Islet precursor cell (in vitro differentiated cells): ENCODE data around the gene BRMS1L.
A peak's percentile ranks its signal among the peaks of the same experiment; 100 is the strongest.
"Not testable (repeated sequence)": the region's sequence is repeated elsewhere in the genome, so short reads cannot be mapped to it uniquely, and the experiment has no call there.

ENCODE experiments used
- DNase-seq: peaks from one replicate; pipeline ENCODE4 v3.0.0-alpha.2; 2018

The BRMS1L gene, protein sequence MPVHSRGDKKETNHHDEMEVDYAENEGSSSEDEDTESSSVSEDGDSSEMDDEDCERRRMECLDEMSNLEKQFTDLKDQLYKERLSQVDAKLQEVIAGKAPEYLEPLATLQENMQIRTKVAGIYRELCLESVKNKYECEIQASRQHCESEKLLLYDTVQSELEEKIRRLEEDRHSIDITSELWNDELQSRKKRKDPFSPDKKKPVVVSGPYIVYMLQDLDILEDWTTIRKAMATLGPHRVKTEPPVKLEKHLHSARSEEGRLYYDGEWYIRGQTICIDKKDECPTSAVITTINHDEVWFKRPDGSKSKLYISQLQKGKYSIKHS

DNA sequence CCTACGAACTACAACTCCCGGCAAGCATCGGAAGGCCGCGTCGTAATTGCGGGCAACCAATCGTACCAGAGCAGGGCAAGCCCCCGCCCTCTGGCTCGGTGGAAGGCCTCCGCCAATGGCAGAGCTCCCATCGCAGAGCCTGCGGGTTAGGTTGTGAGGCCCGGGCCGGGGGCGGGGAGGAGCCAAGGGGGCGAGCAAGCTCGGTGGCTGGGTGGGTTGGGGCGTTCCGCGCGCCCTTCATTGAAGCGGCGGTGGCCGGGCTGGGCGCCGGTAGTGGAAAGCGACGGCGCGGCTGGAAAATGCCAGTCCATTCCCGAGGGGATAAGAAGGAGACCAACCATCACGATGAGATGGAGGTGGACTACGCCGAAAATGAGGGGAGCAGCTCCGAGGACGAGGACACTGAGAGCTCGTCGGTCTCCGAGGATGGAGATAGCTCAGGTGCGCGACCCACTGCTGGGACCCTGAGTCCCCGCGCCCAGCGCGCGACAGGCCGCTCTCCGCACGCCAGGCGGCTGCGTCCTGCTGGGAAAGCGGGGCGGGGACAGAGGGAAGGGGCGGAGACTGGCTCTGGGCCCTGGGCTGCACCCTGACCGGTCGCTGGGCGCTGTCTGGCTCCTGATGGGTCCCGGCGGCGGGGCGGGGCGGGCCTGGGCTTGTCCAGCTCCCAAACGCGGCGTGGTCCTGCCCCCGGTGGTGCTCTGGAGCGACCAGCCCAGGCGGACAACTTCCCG lies at the start of gene BRMS1L:
Gene BRMS1L, plus strand, starts transcription at position 121 of the 734 bp plus-strand sequence. Its CDS starts 179 bp downstream, at position 300.
- peak; percentile 100 for DNase-seq

GRCh38 chr14:35776823-35777222 lies 49.3 kb upstream of the BRMS1L start:
- DNase-seq: no peak

GRCh38 chr14:35777550-35777949 lies 48.6 kb upstream of the BRMS1L start:
- DNase-seq: not testable (repeated sequence)

DNA sequence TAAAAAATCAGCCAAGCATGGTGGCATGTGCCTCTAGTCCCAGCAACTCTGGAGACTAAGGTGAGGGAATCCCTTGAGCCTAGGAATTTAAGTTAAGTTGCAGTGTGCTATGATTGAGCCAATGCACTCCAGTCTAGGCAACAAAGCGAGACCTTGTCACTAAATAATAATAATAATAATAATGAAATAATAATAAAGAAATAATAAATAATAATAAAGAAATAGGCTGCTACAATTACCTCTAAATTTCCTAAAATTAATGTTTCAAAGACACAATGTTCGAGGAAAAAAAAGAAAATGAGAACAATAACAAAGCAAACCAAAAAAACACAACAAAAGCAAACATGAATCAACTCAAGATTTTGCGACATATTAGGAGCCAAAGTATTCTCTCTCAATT lies 46.8 kb upstream of the BRMS1L start:
- DNase-seq: no peak

- no peak for DNase-seq
Observed at GRCh38 chr14:35783699-35784098, 42.4 kb upstream of the BRMS1L start.

- no peak for DNase-seq
Observed at GRCh38 chr14:35786856-35787255, 39.3 kb upstream of the BRMS1L start.

GRCh38 chr14:35789651-35790050 lies 36.5 kb upstream of the BRMS1L start:
- DNase-seq: no peak

DNA sequence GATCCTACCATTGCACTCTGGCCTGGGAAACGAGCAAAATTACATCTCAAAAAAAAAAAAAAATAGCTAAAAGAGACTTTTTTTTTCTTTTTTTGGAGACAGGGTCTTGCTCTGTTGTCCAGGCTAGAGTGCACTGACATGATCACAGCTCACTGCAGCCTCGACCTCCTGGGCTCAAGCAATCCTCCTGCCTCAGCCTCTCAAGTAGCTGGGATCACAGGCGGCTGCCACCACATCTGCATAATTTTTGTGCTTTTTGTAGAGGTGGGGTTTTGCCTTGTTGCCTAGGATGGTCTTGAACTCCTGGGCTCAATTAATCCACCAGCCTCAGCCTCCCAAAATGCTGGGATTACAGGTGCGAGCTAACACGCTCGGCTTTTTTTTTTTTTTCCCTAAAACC lies 28.3 kb upstream of the BRMS1L start:
- DNase-seq: no peak

DNA sequence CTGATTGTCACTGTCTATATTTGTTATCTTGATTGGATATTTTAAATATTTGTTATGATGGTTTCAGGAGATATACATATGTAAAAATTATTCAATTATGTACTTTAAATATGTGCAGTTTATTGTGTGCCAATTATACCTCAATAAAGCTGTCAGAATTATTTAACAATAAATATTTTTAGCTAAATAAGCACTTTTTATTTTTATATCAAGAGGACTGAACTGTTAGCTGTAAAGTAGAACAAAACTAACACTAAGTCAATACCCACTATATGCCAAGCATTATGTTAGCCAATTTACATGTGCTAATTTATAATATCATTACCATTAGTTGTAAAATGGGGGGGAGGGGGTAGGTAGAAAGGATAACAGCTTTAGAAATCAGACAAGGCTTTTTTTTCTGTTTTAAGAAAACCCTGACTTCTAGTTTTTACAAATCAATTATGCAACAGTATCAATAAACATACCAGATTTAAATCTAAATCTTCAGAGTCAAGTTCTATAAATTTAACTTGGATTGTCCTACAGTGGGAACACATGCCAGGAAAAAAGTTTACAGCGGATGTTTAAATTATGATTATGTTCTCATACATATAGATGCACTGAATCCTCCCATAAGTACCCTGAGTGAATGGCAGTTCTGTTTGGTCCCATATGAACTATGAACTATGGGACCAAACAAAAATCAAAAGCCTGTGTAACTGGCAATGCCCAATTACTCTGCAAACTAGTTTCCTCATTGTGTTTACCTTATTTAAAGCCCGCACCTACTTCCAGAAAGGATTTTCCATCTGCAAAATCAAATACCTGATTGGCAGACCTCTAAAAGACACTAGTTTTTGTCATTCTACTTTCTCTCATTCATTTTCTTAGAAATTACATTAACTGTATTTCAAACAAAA lies 19.9 kb upstream of the BRMS1L start:
- DNase-seq: no peak

DNA sequence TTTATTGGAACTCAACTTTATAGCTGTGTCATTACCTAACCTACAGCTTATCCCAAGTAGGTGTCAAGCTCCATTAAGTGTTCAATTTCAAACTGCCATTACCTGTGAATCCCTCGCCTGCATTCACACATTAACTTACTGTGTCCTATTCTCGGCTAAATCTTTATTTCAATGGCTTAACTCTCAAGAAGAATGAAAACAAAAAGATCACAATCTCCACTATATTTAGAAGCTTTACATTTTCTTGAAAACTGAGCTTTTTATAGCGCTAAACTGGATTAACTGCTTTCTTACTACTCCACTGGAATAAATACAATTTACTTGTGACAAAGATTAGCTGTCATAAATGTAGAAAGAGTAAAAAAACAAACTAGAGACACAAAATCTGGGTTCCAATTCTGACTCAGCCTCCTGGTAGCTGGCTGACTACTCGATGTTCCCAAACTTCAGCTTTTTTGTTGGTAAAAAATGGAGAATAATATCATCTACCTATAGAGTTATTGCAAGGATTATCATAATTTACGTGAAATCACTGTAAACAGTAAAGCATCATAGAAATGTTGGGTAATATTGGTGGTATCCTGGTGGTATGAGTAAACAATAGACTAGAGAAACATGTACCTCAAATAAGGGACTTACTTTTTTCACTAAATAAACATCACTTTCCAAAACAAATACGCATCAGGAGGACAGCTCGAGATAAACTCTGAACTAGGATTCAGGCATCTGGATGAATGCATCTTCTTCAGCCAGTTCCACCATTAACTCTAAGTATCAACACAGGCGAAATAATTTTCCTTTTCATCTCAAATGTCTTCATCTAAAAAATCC lies 18.8 kb upstream of the BRMS1L start:
- DNase-seq: no peak

DNA sequence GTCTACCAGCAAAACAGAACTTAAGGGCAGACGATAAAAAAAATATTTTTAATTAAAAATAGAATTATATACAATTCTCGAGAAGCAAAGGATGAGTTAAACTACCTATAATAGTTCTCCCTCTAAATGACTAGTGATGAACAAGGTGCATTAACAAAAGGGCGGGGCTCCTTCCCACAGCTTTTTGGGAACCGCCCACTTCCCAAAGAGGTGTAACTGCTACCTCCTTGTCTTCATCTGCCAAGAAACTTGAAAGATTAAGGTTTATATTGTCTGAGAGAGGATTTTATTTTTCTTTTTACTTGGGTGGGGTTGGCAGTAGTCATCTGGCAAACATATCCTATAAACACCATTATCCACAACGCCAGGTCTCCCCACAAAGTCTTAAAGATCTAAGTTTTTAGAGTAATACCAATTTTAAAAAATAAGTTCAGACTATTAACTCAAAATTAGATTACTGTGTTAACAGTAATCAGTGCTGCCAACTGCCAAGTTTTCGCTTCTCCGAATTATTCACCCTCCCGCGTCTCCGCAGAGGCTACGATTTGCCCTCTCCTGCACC lies 18.0 kb upstream of the BRMS1L start:
- DNase-seq: no peak

DNA sequence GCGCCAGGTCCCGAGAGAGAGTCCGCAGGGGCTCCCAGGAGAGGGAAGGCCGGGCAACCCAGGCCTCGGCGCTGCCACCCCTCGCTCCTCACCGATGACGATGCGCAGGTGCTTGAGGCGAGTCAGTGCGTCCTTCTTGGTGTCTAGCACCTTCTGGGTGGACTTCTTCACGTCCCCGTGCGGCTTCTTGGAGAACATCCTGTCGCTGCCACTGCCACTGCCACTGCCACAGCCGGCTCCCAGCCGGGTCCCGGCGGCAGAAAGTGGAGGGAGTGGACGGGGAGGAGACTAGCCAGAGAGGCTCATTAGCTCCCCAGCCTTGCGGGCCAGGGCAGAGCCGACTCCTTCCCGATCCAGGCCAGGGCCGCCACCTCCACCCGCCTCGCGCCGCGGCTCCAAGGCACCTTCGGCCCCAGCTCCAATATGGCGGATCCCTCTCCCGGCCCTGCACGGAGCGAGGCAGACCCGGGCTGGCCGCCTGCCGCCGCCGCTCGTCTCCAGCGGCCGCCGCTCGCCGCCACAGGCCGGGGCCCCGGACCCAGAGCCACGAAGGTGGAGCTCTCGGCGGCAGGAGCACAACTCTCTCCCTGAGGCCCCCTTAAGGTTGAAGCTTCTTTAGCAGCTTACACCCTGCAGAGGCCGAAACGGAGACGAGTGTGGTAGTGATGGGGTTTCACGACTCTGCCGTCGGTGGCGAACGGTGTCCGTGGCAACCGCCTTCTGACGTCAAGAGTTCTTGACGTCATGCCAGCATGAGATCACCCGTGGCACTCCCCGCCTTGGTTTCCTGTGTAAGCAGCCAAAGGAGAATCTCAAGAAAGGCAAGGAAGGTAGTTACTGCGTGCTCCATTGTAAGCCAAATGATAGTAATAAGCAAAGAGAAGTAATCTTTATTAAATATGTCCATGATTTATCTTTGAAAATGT lies 17.2 kb upstream of the BRMS1L start, which contains the start of gene RALGAPA1:
Gene RALGAPA1, minus strand, starts transcription at position 658 of the 926 bp plus-strand sequence. Its CDS starts 460 bp downstream, at position 198.
- DNase-seq: peak; percentile 97

GRCh38 chr14:35809597-35809996 lies 16.5 kb upstream of the BRMS1L start:
- DNase-seq: no peak

GRCh38 chr14:35810963-35811362 lies 15.2 kb upstream of the BRMS1L start:
- DNase-seq: no peak

DNA sequence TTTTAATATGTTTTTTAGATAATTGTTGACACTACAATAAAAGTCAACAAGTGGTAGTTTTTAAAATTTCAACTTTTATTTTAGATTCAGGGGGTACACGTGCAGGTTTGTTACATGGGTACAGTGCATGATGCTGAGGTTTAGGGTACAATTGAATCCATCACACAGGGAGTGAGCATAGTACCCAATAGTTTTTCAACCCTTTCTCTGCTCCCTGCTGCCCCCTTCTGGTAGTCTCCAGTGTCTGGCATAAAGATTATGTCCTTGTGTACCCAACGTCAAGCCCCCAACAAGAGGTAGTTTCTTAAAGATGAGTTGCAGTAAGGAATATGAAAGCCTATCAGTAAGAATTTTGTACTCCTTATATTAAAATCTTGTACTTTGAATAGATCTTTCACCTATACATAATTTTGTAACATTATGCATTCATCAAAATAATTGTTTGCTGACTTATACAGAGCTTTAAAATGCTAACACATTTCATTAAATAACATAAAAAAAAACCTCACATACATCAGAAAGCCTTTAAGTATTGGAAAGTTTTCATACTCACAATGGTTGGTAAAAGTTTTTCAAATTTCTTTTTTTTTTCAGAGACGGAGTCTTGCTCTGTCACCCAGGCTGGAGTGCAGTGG lies 11.7 kb upstream of the BRMS1L start:
- peak; percentile 66 for DNase-seq

GRCh38 chr14:35818346-35819115 lies 7.6 kb upstream of the BRMS1L start:
- no peak for DNase-seq

GRCh38 chr14:35819591-35820540 lies 6.3 kb upstream of the BRMS1L start:
- DNase-seq: no peak
